WTC11 (cell line): ENCODE measurements around the gene CACNG4.

Source experiments
- CBFB ChIP-seq: sonication (generic); formaldehyde crosslinking; IDR thresholded peaks from 2 replicates; pipeline ENCODE4 v1.8.1; 2022; ENCODE audit warnings: mild to moderate bottlenecking, low read depth, missing genetic modification reagents
- CTCF ChIP-seq: fragments of 200-600 bp; IDR thresholded peaks from 2 replicates; pipeline ENCODE4 v1.8.0; 2022; ENCODE audit warnings: antibody characterized with exemption
- E2F4 ChIP-seq: sonication (generic); formaldehyde crosslinking; IDR thresholded peaks from 2 replicates; pipeline ENCODE4 v1.8.1; 2022; ENCODE audit warnings: low read depth, mild to moderate bottlenecking, moderate library complexity, missing genetic modification reagents, borderline replicate concordance
- ERG ChIP-seq: fragments of 250-450 bp; sonication (Bioruptor Pico); IDR thresholded peaks from 2 replicates; pipeline ENCODE4 v1.8.0; 2021; ENCODE audit warnings: mild to moderate bottlenecking
- TCF7 ChIP-seq: sonication (generic); formaldehyde crosslinking; IDR thresholded peaks from 2 replicates; pipeline ENCODE4 v1.8.0; 2022; ENCODE audit warnings: mild to moderate bottlenecking, low read depth, missing genetic modification reagents, moderate library complexity
- ZNF425 ChIP-seq: fragments of 250-450 bp; sonication (Bioruptor Pico); conservative IDR thresholded peaks from 2 replicates; pipeline ENCODE4 v1.9.0; 2021; ENCODE audit warnings: mild to moderate bottlenecking

GRCh38 chr17:66928949-66929348, 35.6 kb upstream of the CACNG4 start:
- TF ChIP-seq CTCF = no peak
- TF ChIP-seq E2F4 (CRISPR knock-in tag) = no peak
- TF ChIP-seq ERG (CRISPR knock-in tag) = no peak
- no peak for TF ChIP-seq TCF7 (CRISPR knock-in tag)
- TF ChIP-seq CBFB (CRISPR knock-in tag) = no peak
- TF ChIP-seq ZNF425 (CRISPR knock-in tag) = no peak
